ENCODE data around the gene ERVK3-1. TPM values are rescaled to one million over a fixed set of nuclear protein-coding genes. Genes with fewer than 3 reads are reported as not detected.
"Not testable (repeated sequence)": the region's sequence is repeated elsewhere in the genome, so short reads cannot be mapped to it uniquely, and the experiment has no call there.

The ERVK3-1 gene
- 84.0 TPM for total RNA-seq (2021; ENCODE audit: unreplicated experiment)
- polyA plus RNA-seq (2012; ENCODE audit: insufficient read length), result 93.9 TPM
- Bru-seq, nascent RNA, result percentile 63 among the genes with signal in this experiment
- BruChase-seq, experiment 1, labeled RNA remaining after a 2-hour chase, result percentile 68 among the genes with signal in this experiment
- percentile 73 among the genes with signal in this experiment for BruChase-seq, experiment 2, labeled RNA remaining after a 6-hour chase
- long read RNA-seq, transcript ERVK3-1-201 (4 exons, 1,469 nt), result major isoform, 77 of 105 reads
- long read RNA-seq, transcript ERVK3-1-204 (2 exons, 3,889 nt), result minor isoform, 5 of 105 reads
- long read RNA-seq, partial matches to known transcripts, result 1 of 105 reads
- long read RNA-seq, other reads (novel, unspliced or antisense), result 20 of 105 reads

GRCh38 chr19:58305065-58305931 lies at the start of gene ERVK3-1:
ERVK3-1 (plus strand) TSS chr19:58305377; CDS start chr19:58312169, 6,792 bp downstream.
- in situ Hi-C loops (cut with HindIII; ENCODE audit: low pct_unique_long_range_greater_than_20kb, low sequenced_read_pairs), result no loop called here
- Histone ChIP-seq H3K9me3 (ENCODE audit: control insufficient read depth, insufficient read depth, low read depth, low read length) (0 out of 2 replicates have a peak, but pooled peaks cover 6% of the 10 kb centered on the region), H3K4me3 (ENCODE audit: low read depth in 2 of 2, low read length in 2 of 2) (peak within 1 kb of the TSS; percentile 89 to 95), H3K27ac (ENCODE audit: low read length) (peak within 1 kb of the TSS; percentile 91), H3K27me3 (ENCODE audit: control insufficient read depth, insufficient read depth, low read length) (no peaks in the 10 kb centered on the region), H3K36me3 (ENCODE audit: control insufficient read depth, insufficient read depth, low read length) (peaks cover 35% of the 10 kb centered on the region), H3K4me1 (ENCODE audit: control insufficient read depth, insufficient read depth, low read length) (peaks cover 14% of the 10 kb centered on the region)
- TF ChIP-seq REST (IDR thresholded peaks at IDR 0.05; ENCODE audit: insufficient read depth in 1 of 2, low read depth in 2 of 2, low read length in 1 of 2) (peak in 1 of 2 experiments; percentile 75; a peak in 1 of 4 replicates), SIN3A (IDR thresholded peaks at IDR 0.05; ENCODE audit: borderline replicate concordance, insufficient read depth, low read depth, low read length) (peak; percentile 85), TCF7L2 (IDR thresholded peaks at IDR 0.05; ENCODE audit: low read depth, low read length) (peak; percentile 89), POLR2AphosphoS5 (IDR thresholded peaks at IDR 0.05; ENCODE audit: low read depth, low read length) (peak; percentile 97), CTCF (IDR thresholded peaks at IDR 0.05) (no peak)
- BruUV-seq (replicated peaks), result no TSS peak
- ChIA-PET POLR2A (no interaction called here), CTCF (no interaction called here)
- ATAC-seq, result peak; percentile 99
- intact Hi-C loops (cut with micrococcal nuclease; ENCODE audit: unreplicated experiment), result no loop called here
- peak; percentile 91 for DNase-seq (ENCODE audit: low read depth, low spot score)

GRCh38 chr19:58258259-58258658 lies 46.9 kb upstream of the ERVK3-1 start:
- H3K27ac ChIP-seq (ENCODE audit: low read length); DNase-seq (ENCODE audit: low read depth, low spot score); H3K4me1 ChIP-seq (ENCODE audit: control insufficient read depth, insufficient read depth, low read length); in situ Hi-C loops (cut with HindIII; ENCODE audit: low pct_unique_long_range_greater_than_20kb, low sequenced_read_pairs); ATAC-seq; POLR2A ChIA-PET; intact Hi-C loops (cut with micrococcal nuclease; ENCODE audit: unreplicated experiment); H3K4me3 ChIP-seq (ENCODE audit: low read depth in 2 of 2, low read length in 2 of 2); CTCF ChIA-PET; H3K36me3 ChIP-seq (ENCODE audit: control insufficient read depth, insufficient read depth, low read length); H3K27me3 ChIP-seq (ENCODE audit: control insufficient read depth, insufficient read depth, low read length); BruUV-seq (replicated peaks): not testable (repeated sequence)
- peaks cover 76% of the 10 kb centered on the region for H3K9me3 ChIP-seq (ENCODE audit: control insufficient read depth, insufficient read depth, low read depth, low read length)
